ENCODE data around the gene DBF4B.

- TF ChIP-seq CTCF (IDR thresholded peaks at IDR 0.05; ENCODE audit: low read depth, low read length, missing input control) (no peak), TAF1 (conservative IDR thresholded peaks at IDR 0.05) (no peak), RAD21 (IDR thresholded peaks at IDR 0.05) (no peak), GABPA (IDR thresholded peaks at IDR 0.05 in 1 of 2, conservative IDR thresholded peaks at IDR 0.05 in 1 of 2) (no peak), MAX (IDR thresholded peaks at IDR 0.05) (no peak), ZBTB33 (IDR thresholded peaks at IDR 0.05) (no peak), REST (IDR thresholded peaks at IDR 0.05) (no peak), EGR1 (IDR thresholded peaks at IDR 0.05; ENCODE audit: low read depth in 2 of 2) (no peak), FOXA1 (IDR thresholded peaks at IDR 0.05) (no peak), HNF4G (IDR thresholded peaks at IDR 0.05) (no peak)
Observed at GRCh38 chr17:44770166-44770925, 61.9 kb downstream of the DBF4B start.

Measured in liver (tissue), 3 donors.